Upper lobe of left lung (tissue), 4 donors: Measurements from ENCODE around the gene PWWP2A.

Experiments used
- POLR2AphosphoS5 ChIP-seq, 2 donors: sonication (generic); formaldehyde crosslinking; IDR thresholded peaks; one replicate each; pipeline ENCODE4 v1.5.1; 2017; ENCODE audit warnings: antibody characterized with exemption in 2 of 2
- TF ChIP-seq, protein P1 (sequence below), 6 experiments: fragments of 450-650 bp in 4 of 6; fragments of 200-600 bp in 2 of 6; sonication (generic) in 2 of 6; IDR thresholded peaks; one replicate each; pipeline ENCODE4 v1.5.1; 2016 to 2019; ENCODE audit warnings: antibody characterized with exemption in 6 of 6

GRCh38 chr5:160133918-160134304 is 14.7 kb upstream of the PWWP2A start:
- TF ChIP-seq POLR2AphosphoS5 (IDR thresholded peaks at IDR 0.05), result no peak
- TF ChIP-seq, protein P1, sequence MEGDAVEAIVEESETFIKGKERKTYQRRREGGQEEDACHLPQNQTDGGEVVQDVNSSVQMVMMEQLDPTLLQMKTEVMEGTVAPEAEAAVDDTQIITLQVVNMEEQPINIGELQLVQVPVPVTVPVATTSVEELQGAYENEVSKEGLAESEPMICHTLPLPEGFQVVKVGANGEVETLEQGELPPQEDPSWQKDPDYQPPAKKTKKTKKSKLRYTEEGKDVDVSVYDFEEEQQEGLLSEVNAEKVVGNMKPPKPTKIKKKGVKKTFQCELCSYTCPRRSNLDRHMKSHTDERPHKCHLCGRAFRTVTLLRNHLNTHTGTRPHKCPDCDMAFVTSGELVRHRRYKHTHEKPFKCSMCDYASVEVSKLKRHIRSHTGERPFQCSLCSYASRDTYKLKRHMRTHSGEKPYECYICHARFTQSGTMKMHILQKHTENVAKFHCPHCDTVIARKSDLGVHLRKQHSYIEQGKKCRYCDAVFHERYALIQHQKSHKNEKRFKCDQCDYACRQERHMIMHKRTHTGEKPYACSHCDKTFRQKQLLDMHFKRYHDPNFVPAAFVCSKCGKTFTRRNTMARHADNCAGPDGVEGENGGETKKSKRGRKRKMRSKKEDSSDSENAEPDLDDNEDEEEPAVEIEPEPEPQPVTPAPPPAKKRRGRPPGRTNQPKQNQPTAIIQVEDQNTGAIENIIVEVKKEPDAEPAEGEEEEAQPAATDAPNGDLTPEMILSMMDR (IDR thresholded peaks at IDR 0.05), result no peak
